ENCODE results near the gene FBXL3. TPM values are rescaled to one million over a fixed set of nuclear protein-coding genes. Genes with fewer than 3 reads are reported as not detected.
A peak's percentile ranks its signal among the peaks of the same experiment; 100 is the strongest.

The FBXL3 gene
- total RNA-seq, 1 experiment from 2014 or later, result 32.2 TPM

DNA sequence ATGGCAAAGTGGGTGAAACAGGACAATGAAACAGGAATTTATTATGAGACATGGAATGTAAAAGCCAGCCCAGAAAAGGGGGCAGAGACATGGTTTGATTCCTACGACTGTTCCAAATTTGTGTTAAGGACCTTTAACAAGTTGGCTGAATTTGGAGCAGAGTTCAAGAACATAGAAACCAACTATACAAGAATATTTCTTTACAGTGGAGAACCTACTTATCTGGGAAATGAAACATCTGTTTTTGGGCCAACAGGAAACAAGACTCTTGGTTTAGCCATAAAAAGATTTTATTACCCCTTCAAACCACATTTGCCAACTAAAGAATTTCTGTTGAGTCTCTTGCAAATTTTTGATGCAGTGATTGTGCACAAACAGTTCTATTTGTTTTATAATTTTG, 26.5 kb downstream of the FBXL3 start:
- DNase-seq (ENCODE audit: low read depth), result no peak
- in situ Hi-C loops (cut with HindIII; ENCODE audit: low pct_unique_long_range_greater_than_20kb, low sequenced_read_pairs), result no loop called here

DNA sequence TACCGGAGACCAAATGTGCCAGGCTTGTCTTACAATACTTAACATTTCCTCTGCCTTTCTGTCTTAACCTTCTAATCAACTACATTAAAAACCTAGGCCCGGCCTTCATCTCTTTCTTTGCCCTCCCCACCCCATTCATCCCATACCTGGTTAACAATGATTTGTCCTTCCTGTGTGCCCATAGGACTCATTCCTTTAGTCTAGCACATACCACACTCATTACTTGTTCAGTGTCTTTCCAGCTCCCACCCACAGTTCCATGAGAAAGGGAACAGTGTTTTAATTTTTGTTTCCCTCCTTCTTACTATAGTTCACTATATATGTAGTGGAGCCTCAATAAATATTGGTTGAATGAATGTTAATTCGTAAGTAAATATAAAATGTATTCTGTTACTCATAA, 32.7 kb downstream of the FBXL3 start:
- no peak for DNase-seq (ENCODE audit: low read depth)
- in situ Hi-C loops (cut with HindIII; ENCODE audit: low pct_unique_long_range_greater_than_20kb, low sequenced_read_pairs), result no loop called here

DNA sequence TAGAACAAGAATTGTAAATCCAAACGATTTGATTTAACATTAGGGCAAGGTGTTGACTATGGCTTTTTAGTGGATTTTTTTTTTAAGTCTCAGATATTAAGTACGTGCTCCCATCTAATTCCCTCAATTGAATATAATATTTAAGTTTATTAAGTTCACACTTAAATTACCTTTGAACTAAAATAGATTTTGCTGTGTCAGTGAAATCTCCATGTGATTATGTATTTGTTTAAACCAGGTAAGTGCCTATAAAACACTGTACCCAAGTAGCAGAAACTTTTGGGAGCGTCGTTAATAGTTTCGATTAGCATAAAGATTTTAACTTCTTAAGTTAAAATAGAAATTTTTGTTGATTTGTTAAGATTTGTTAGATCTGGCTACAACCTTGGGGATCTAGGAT, 33.5 kb downstream of the FBXL3 start:
- DNase-seq (ENCODE audit: low read depth), result no peak
- in situ Hi-C loops (cut with HindIII; ENCODE audit: low pct_unique_long_range_greater_than_20kb, low sequenced_read_pairs), result no loop called here

DNA sequence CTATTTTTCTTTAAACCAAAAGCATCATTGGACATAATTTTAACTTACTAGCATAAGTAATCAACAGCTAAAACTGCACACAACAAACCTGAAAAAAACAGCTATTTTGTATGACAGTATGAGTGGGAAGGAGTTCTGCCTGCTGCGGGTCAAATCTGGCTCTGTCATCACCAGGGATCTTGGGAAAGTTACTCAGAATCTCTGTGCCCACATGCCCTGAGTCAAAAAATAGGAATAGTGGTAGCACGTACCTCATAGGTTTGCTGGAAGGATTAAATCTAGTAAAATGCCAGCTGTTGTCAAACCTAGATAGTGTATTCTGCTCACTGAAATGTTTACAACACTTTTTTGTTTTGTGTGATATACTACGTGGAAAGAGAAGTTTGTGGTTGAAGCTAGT, 33.9 kb downstream of the FBXL3 start:
- DNase-seq (ENCODE audit: low read depth), result no peak
- in situ Hi-C loops (cut with HindIII; ENCODE audit: low pct_unique_long_range_greater_than_20kb, low sequenced_read_pairs), result no loop called here

DNA sequence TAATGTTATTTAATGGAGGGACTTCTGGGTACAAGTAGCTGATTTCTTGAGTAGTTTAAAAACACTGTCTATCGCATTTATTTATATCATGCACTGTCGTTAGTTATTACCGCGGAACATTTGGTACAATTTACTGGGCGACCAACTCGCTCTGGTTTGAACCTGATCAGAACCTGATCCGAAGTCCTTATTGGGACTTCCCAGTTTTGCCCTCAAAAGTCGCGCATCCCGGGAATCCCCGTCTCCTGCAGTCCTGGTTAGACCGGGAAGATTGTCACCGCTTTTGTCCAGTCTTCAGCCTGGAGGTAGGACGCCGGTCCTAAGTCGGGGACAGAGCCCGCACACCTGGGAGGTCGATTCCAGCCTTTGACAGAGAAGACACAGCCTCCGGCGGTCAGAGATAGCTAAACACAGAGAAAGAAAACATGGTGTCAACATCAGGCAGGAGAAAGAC, 34.4 kb downstream of the FBXL3 start:
- DNase-seq (ENCODE audit: low read depth), result no peak
- in situ Hi-C loops (cut with HindIII; ENCODE audit: low pct_unique_long_range_greater_than_20kb, low sequenced_read_pairs), result no loop called here

DNA sequence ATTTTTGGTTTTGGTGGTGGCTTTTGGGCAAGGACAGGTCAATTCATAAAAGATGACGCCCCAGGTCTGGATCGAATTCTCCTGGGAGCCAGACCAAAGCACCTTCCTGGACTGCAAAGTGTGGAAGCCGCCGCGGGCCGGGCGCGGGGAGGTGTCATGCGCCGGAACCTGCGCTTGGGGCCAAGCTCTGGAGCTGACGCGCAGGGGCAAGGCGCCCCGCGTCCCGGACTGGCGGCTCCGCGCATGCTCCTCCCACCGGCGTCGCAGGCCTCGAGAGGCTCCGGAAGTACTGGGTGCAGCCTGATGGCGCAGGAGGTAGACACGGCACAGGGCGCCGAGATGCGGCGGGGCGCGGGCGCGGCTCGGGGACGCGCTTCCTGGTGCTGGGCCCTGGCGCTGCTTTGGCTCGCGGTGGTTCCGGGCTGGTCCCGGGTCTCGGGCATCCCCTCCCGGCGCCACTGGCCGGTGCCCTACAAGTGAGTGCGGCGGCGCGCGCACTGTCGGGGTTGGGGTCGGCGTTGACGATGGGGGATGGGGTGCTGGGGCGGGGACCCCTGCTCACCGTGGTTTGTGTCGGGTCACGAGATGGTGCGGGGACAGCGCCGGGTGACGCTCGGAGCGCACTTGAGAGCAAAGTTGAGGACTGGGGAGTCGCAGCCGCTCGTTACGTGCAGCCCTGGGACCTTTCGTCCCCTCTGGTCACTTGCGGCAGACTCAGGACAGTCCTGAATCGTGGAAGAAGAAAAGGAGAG, 35.0 kb downstream of the FBXL3 start, which contains the start of gene CLN5:
TSS of gene CLN5 (plus strand) at position 286 of the 752 bp plus-strand sequence. CDS start at position 304, 18 bp downstream.
- peak; percentile 81 for DNase-seq (ENCODE audit: low read depth)
- in situ Hi-C loops (cut with HindIII; ENCODE audit: low pct_unique_long_range_greater_than_20kb, low sequenced_read_pairs), result no loop called here

DNA sequence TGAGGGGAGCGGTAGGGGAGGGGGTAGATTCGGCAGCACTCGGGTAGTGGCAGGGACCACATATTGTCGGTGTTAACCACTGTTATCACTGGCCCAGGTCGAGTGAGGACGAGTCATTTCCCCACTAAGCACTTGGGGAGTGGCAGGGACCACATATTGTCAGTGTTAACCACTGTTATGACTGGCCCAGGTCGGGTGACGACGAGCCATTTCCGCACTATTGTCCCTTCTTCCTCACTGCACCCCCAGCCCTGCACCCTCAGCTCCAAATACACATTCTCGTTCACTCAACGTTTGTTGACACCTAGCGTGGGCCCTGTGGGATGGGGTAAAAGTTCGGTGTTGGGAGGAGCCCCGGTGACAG, 35.5 kb downstream of the FBXL3 start:
- in situ Hi-C loops (cut with HindIII; ENCODE audit: low pct_unique_long_range_greater_than_20kb, low sequenced_read_pairs), result no loop called here
- DNase-seq (ENCODE audit: low read depth), result peak; percentile 1

DNA sequence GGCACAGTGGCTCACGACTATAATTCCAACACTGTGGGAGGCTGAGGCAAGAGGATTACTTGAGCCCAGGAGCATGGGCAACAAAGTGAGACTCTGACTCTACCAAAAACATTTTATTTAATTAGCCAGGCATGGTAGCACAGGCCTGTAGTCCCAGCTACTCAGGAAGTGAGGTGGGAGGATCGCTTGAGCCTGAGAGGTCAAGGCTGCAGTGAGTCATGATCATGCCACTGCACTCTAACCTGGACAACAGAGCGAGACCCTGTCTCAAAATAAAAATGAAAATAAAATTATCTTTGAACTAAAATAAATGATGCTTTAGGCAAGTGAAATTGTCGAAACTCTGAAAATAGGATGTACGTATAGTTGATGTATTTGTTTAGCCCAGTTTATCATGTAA, 43.3 kb downstream of the FBXL3 start:
- in situ Hi-C loops (cut with HindIII; ENCODE audit: low pct_unique_long_range_greater_than_20kb, low sequenced_read_pairs), result no loop called here

DNA sequence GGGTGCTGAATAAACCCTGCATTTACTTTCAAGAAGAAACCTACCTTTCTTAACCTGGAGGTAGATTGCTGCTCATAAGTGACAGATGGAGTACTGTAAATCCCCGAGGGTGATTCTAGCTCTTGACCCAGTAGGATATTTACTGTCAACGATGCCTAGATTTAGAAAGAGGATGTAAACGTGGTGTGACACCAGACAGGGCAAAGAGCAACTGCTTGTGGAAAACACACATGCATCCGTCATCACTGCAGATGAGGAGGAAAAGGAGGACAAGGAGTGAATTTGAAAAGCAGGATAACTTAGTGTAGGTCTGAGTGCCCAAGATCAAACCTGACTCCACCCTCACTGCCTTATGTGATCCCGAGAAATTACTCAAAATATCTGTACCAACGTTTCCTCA, 44.9 kb downstream of the FBXL3 start:
- DNase-seq (ENCODE audit: low read depth), result no peak
- in situ Hi-C loops (cut with HindIII; ENCODE audit: low pct_unique_long_range_greater_than_20kb, low sequenced_read_pairs), result no loop called here

More for the DNA sequence above, 43.3 kb downstream of the FBXL3 start:
- no peak for DNase-seq (ENCODE audit: low read depth)

DNA sequence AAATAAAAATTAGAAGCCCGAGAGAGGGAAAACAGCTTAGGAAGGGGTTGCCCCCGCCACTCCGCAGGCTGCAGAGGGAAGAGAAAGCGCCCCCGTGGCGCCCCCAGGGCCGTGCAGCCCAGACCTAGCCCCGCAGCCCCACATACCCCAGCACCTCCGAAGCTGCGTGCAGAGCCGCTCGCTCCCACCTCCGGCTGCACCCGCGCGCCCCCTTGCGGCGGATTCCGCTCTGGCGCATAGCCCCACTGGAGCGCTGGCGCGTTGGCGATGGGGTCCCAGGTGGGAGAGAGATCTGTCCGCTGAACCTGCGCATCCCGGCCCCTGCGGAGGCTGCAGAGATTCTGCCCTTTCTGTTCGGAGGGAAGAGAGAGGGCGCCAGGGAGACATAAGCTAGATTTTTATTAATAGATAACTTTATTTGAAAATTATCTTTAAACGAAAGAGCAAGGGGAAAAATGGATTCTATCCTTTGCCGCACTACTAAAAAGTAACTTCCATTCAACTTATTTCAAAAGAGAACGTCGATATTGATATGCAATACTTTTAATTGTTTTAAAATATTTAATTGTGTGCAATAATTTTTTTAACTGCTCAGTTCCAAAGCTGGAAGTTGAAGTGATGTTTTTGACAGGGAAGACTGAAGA, 46.8 kb downstream of the FBXL3 start:
- in situ Hi-C loops (cut with HindIII; ENCODE audit: low pct_unique_long_range_greater_than_20kb, low sequenced_read_pairs), result no loop called here
- DNase-seq (ENCODE audit: low read depth), result peak; percentile 56

DNA sequence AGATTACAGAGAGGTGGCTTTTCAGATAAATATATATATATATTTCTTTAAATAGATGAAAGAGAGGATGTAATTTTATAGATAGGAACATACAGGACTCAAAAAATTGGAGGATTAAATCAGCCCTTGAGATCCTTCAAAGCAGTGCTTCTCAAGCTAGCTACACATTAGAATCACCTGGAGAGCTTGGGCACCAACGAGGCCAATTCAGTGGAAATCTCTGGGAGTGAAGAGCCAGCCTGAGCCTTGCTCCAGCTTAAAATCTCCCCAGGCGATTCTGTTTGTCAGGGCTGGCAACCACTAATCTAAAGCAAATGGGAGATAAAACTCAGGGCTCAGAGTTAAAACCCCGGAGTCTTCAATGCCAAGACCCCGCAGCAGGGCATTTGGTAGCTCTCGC, 50.0 kb downstream of the FBXL3 start:
- no peak for DNase-seq (ENCODE audit: low read depth)
- in situ Hi-C loops (cut with HindIII; ENCODE audit: low pct_unique_long_range_greater_than_20kb, low sequenced_read_pairs), result no loop called here

DNA sequence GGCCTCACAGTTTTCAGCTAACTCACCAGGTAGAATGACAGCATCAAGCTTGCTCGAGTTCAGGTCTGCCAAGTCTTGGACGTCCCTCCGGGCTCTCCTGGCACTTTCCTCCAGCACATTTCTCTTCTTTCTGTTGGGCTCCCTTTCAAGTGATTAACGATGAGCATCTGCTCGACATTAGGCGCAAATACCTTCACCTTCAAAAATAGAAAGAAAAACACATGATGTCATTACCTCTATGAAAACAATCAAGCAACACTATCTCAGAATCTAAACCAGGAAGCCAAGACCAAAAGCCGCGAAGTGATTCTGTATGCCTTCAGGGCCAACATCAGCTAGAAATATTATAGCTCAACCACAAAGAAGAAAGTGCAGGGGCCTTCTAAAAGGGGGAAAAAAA, 50.5 kb downstream of the FBXL3 start:
- peak; percentile 45 for DNase-seq (ENCODE audit: low read depth)
- in situ Hi-C loops (cut with HindIII; ENCODE audit: low pct_unique_long_range_greater_than_20kb, low sequenced_read_pairs), result no loop called here

DNA sequence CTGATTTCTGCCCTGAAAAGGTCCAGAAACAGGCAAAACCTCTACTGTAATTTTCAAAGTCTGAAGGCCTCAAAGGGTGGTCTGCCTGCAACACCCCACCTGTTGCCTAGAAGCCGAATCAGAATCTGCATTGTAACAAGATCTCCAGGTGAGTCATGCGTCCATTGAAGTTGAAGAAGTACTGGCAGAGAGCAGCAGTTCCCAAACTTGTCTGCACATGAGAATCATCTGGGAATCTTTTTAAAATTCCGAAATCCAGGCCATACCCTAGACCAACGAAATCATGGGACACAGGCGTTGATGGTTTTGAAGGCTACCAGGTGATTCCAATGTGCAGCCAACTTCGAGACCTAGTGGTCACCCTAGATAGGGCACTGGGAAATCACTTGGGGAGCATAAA, 51.1 kb downstream of the FBXL3 start:
- no peak for DNase-seq (ENCODE audit: low read depth)
- in situ Hi-C loops (cut with HindIII; ENCODE audit: low pct_unique_long_range_greater_than_20kb, low sequenced_read_pairs), result no loop called here

DNA sequence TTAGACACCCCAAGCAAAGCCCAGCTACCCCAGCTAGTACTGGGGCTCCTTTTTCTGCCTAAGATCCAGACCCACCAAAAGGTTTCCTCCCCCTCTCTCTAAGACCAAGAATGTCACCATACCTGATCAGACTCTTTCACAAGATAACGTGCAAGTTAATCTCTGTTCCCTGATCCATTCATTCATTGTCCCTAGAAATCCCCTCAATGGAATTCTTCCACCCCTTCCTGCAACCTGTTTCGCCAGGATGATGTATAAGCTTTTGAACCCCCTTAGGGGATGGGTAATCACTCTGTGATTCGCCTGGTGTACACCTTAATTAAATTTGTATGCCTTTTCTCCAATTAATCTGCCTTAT, 52.4 kb downstream of the FBXL3 start:
- in situ Hi-C loops (cut with HindIII; ENCODE audit: low pct_unique_long_range_greater_than_20kb, low sequenced_read_pairs), result no loop called here
- DNase-seq (ENCODE audit: low read depth), result no peak

DNA sequence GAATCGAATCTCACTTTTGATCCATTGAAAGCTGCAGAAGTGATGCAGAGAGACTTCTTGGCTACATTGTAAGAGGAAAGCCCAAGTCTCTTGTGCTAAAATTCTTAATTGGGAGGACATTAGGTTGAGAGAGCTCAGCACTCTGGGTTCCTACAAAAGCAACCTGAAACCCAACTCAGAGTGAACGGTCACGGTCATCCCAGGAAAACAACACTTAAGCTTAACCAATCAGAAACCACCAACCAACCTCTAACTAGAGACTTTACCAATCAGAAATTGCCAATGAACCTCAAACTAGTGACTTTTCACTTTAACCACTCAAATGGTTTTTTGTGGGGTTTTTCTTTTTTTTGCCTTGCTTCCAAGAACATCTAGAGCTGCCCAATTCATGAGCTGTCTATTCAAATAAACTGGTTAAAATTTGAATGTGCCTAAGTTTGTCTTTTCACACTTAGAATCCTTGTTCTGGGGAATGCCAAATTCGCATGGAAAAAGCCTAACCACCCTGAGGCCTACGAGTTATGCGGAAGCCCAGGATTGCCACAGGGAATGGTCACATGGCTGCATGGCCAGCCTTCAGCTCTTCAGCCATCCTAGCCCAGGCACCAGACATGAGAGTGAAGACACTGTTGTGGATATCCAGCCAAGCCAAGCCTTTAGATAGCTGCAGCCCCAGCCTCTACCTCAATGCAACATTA, 52.9 kb downstream of the FBXL3 start:
- in situ Hi-C loops (cut with HindIII; ENCODE audit: low pct_unique_long_range_greater_than_20kb, low sequenced_read_pairs), result no loop called here
- no peak for DNase-seq (ENCODE audit: low read depth)

DNA sequence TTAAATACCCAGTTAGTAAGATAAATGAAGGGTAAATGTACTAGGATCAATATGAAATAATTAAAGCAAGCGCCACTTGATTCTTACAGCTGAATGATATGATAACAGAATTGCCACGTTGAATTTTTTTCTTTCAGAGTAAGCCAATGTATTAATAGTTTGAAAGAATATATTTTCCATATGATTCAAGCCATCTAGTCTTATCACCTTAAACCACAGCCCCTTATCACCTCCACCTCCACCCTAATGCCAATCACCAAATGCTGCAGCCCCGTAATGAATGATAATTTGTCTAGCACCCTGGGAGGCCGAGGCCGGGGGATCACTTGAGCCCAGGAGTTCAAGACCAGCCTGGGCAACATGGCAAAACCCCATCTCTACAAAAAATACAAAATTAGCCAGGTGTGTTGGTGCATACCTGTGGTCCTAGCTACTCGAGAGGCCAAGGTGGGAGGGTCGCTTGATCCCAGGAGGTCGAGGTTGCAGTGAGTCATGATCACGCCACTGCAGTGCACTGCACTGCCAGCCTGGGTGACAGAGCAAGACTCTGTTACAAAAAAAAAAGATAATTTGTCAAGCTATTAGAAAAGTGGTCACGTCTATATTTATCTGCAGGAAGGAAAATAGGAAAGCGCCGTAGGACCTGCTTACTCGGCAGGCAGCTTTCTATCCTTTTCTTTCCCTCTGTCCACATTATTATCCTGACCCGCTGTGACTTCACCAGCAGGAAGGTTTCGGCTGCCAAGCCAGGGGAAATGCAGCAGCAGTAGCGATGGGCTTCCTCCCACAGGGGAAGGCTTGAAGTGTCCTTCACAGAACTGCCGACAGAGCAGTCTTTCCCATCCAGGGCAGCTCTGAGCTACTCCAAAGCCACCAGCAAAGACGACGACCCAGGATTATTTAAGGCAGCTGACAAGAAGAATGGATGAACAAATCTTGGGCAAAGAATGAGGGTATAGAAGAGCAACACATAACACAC, 54.8 kb downstream of the FBXL3 start:
- DNase-seq (ENCODE audit: low read depth), result no peak
- in situ Hi-C loops (cut with HindIII; ENCODE audit: low pct_unique_long_range_greater_than_20kb, low sequenced_read_pairs), result no loop called here

DNA sequence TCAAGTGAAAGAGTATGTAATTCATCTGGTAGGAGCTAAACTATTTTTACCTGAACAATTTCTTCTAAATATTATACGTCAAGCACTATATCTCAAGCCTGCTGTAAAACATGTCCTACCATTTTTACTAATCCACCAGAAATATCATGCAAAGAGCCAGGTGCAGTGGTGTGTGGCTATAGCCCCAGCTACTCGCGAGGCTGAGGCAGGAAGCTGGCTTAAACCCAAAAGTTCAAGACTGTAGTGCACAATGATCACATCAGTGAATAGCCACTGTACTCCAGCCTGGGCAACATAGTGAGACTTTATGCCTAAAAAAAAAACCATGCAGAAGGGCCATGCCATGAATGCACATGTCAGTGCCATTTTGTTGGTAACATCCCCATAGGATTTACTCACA, 55.7 kb downstream of the FBXL3 start:
- in situ Hi-C loops (cut with HindIII; ENCODE audit: low pct_unique_long_range_greater_than_20kb, low sequenced_read_pairs), result no loop called here
- no peak for DNase-seq (ENCODE audit: low read depth)

Data from Caki2 (cell line).